ENCODE results near the gene AADACL4. TPM values are rescaled to one million over a fixed set of nuclear protein-coding genes. Genes with fewer than 3 reads are reported as not detected.

AADACL4 gene
- total and polyA plus RNA-seq, 10 of the 15 experiments (the other 5 are each of a cell fraction or from before 2014, with no cell fraction given) = not detected

GRCh38 chr1:12715896-12716437 is 72.1 kb downstream of the AADACL4 start, which contains the start of gene AADACL3:
Gene AADACL3 (plus strand): TSS chr1:12716110. CDS start chr1:12716177, 67 bp downstream.
- ChIA-PET SMC1A (ENCODE audit: uncharacterized antibody, unreplicated experiment) (no interaction called here), RAD21 (ENCODE audit: unreplicated experiment) (no interaction called here), POLR2A (no interaction called here), CTCF (no interaction called here)
- Histone ChIP-seq H2AFZ (ENCODE audit: control insufficient read depth, low read depth, low read length) (no peak within 1 kb of the TSS), H3K9ac (ENCODE audit: control insufficient read depth, insufficient read depth, low read length) (no peak within 1 kb of the TSS), H3K27ac (ENCODE audit: control insufficient read depth, insufficient read depth) (no peak within 1 kb of the TSS), H4K20me1 (ENCODE audit: control insufficient read depth, insufficient read depth) (no peaks in the 10 kb centered on the region), H3K4me2 (ENCODE audit: control insufficient read depth, insufficient read depth) (no peak within 1 kb of the TSS), H3K36me3 (ENCODE audit: control insufficient read depth in 2 of 2, insufficient read depth in 2 of 2, low read length in 1 of 2) (no peaks in the 10 kb centered on the region), H3K4me3 (no peak within 1 kb of the TSS), H3K79me2 (ENCODE audit: control insufficient read depth, insufficient read depth, low read length) (no peaks in the 10 kb centered on the region), H3K9me3 (replicated peaks; ENCODE audit: control insufficient read depth, insufficient read depth, low read length) (no peaks in the 10 kb centered on the region), H3K27me3 (replicated peaks in 1 of 2; ENCODE audit: control insufficient read depth in 2 of 2, insufficient read depth in 2 of 2, low read length in 1 of 2) (no peaks in the 10 kb centered on the region), H3K4me1 (ENCODE audit: control insufficient read depth, insufficient read depth, low read length) (no peaks in the 10 kb centered on the region)
- in situ Hi-C loops (cut with MboI) = no loop called here
- intact Hi-C loops (cut with micrococcal nuclease; ENCODE audit: unreplicated experiment) = no loop called here
- ATAC-seq = no peak
- 43% methylated on average over 8 of the region's 8 CpGs for WGBS (ENCODE audit: insufficient coverage, insufficient replicate concordance, low lambda C conversion rate, missing lambda C conversion rate)
- BruUV-seq (replicated peaks) = no TSS peak
- FAIRE-seq = no peak
- DNase-seq (ENCODE audit: low read depth, low spot score) = no peak
- TF ChIP-seq CBX5 (IDR thresholded peaks at IDR 0.05; ENCODE audit: low read depth) = no peak

Small RNA genes within 50 kb of the gene (small RNA-seq; reads per million reads assigned to genes)
- gene AC244670.1 = not detected

Other genes with a start within 250 kb of the AADACL4 start
Only the 7 nearest of the 9 such genes appear.
- 0.65 and 1.3 TPM in 2 replicates for gene DHRS3, start 25.9 kb upstream of the AADACL4 start, total RNA-seq (2014; rRNA removed)
- 0.55 and 0.76 TPM in 2 replicates for gene DHRS3, start 25.9 kb upstream of the AADACL4 start, total RNA-seq (2014; rRNA removed; fragmentation: Illumina TruSeq; extraction: Trizol)
- gene DHRS3, start 25.9 kb upstream of the AADACL4 start, total RNA-seq (2021) = 1.4 and 1.8 TPM in 2 replicates
- gene DHRS3, start 25.9 kb upstream of the AADACL4 start, polyA plus RNA-seq (2011; rRNA removed) = 21.0 and 29.7 TPM in 2 replicates
- 0.27 and 0.73 TPM in 2 replicates for gene DHRS3, start 25.9 kb upstream of the AADACL4 start, polyA plus RNA-seq (2014; fragmentation: Illumina TruSeq; extraction: Trizol)
- gene DHRS3, start 25.9 kb upstream of the AADACL4 start, polyA plus RNA-seq (2014; fragmentation: Nextera tagmentation; extraction: Ambion mirVana) = under 1 TPM; 0.23 to 0.33 TPM
- 1.3 and 1.5 TPM in 2 replicates for gene DHRS3, start 25.9 kb upstream of the AADACL4 start, polyA plus RNA-seq (2014; rRNA removed)
- gene DHRS3, start 25.9 kb upstream of the AADACL4 start, polyA plus RNA-seq (2016; fragmentation: Nextera tagmentation; extraction: Ambion mirVana) = 1 to 10 TPM; 1.0 to 1.8 TPM
- not detected in 2 replicates for gene AADACL3, start 72.0 kb downstream of the AADACL4 start, total RNA-seq (2014; rRNA removed)
- gene AADACL3, start 72.0 kb downstream of the AADACL4 start, total RNA-seq (2014; rRNA removed; fragmentation: Illumina TruSeq; extraction: Trizol) = not detected in 2 replicates
- gene AADACL3, start 72.0 kb downstream of the AADACL4 start, total RNA-seq (2021) = not detected in 2 replicates
- not detected in 2 replicates for gene AADACL3, start 72.0 kb downstream of the AADACL4 start, polyA plus RNA-seq (2011; rRNA removed)
- not detected in 2 replicates for gene AADACL3, start 72.0 kb downstream of the AADACL4 start, polyA plus RNA-seq (2014; fragmentation: Illumina TruSeq; extraction: Trizol)
- not detected for gene AADACL3, start 72.0 kb downstream of the AADACL4 start, polyA plus RNA-seq (2014; fragmentation: Nextera tagmentation; extraction: Ambion mirVana)
- gene AADACL3, start 72.0 kb downstream of the AADACL4 start, polyA plus RNA-seq (2014; rRNA removed) = not detected in 2 replicates
- not detected for gene AADACL3, start 72.0 kb downstream of the AADACL4 start, polyA plus RNA-seq (2016; fragmentation: Nextera tagmentation; extraction: Ambion mirVana)
- gene CFAP107, start 102.1 kb downstream of the AADACL4 start, total RNA-seq (2014; rRNA removed) = not detected in 2 replicates
- not detected in 2 replicates for gene CFAP107, start 102.1 kb downstream of the AADACL4 start, total RNA-seq (2014; rRNA removed; fragmentation: Illumina TruSeq; extraction: Trizol)
- gene CFAP107, start 102.1 kb downstream of the AADACL4 start, total RNA-seq (2021) = not detected in 2 replicates
- not detected in 2 replicates for gene CFAP107, start 102.1 kb downstream of the AADACL4 start, polyA plus RNA-seq (2011; rRNA removed)
- not detected in 2 replicates for gene CFAP107, start 102.1 kb downstream of the AADACL4 start, polyA plus RNA-seq (2014; fragmentation: Illumina TruSeq; extraction: Trizol)
- gene CFAP107, start 102.1 kb downstream of the AADACL4 start, polyA plus RNA-seq (2014; fragmentation: Nextera tagmentation; extraction: Ambion mirVana) = not detected
- gene CFAP107, start 102.1 kb downstream of the AADACL4 start, polyA plus RNA-seq (2014; rRNA removed) = not detected in 2 replicates
- gene CFAP107, start 102.1 kb downstream of the AADACL4 start, polyA plus RNA-seq (2016; fragmentation: Nextera tagmentation; extraction: Ambion mirVana) = not detected
- not detected in 2 replicates for gene PRAMEF12, start 129.7 kb downstream of the AADACL4 start, total RNA-seq (2014; rRNA removed)
- gene PRAMEF12, start 129.7 kb downstream of the AADACL4 start, total RNA-seq (2014; rRNA removed; fragmentation: Illumina TruSeq; extraction: Trizol) = not detected in 2 replicates
- not detected in 2 replicates for gene PRAMEF12, start 129.7 kb downstream of the AADACL4 start, total RNA-seq (2021)
- not detected in 2 replicates for gene PRAMEF12, start 129.7 kb downstream of the AADACL4 start, polyA plus RNA-seq (2011; rRNA removed)
- not detected in 2 replicates for gene PRAMEF12, start 129.7 kb downstream of the AADACL4 start, polyA plus RNA-seq (2014; fragmentation: Illumina TruSeq; extraction: Trizol)
- not detected for gene PRAMEF12, start 129.7 kb downstream of the AADACL4 start, polyA plus RNA-seq (2014; fragmentation: Nextera tagmentation; extraction: Ambion mirVana)
- gene PRAMEF12, start 129.7 kb downstream of the AADACL4 start, polyA plus RNA-seq (2014; rRNA removed) = not detected in 2 replicates
- not detected for gene PRAMEF12, start 129.7 kb downstream of the AADACL4 start, polyA plus RNA-seq (2016; fragmentation: Nextera tagmentation; extraction: Ambion mirVana)
- gene PRAMEF1, start 147.3 kb downstream of the AADACL4 start, total RNA-seq (2014; rRNA removed) = not detected in 2 replicates
- gene PRAMEF1, start 147.3 kb downstream of the AADACL4 start, total RNA-seq (2014; rRNA removed; fragmentation: Illumina TruSeq; extraction: Trizol) = not detected in 2 replicates
- gene PRAMEF1, start 147.3 kb downstream of the AADACL4 start, total RNA-seq (2021) = not detected in 2 replicates
- not detected in 2 replicates for gene PRAMEF1, start 147.3 kb downstream of the AADACL4 start, polyA plus RNA-seq (2011; rRNA removed)
- gene PRAMEF1, start 147.3 kb downstream of the AADACL4 start, polyA plus RNA-seq (2014; fragmentation: Illumina TruSeq; extraction: Trizol) = not detected in 2 replicates
- not detected for gene PRAMEF1, start 147.3 kb downstream of the AADACL4 start, polyA plus RNA-seq (2014; fragmentation: Nextera tagmentation; extraction: Ambion mirVana)
- not detected in 2 replicates for gene PRAMEF1, start 147.3 kb downstream of the AADACL4 start, polyA plus RNA-seq (2014; rRNA removed)
- gene PRAMEF1, start 147.3 kb downstream of the AADACL4 start, polyA plus RNA-seq (2016; fragmentation: Nextera tagmentation; extraction: Ambion mirVana) = not detected
- not detected in 2 replicates for gene PRAMEF11, start 187.3 kb downstream of the AADACL4 start, total RNA-seq (2014; rRNA removed)
- gene PRAMEF11, start 187.3 kb downstream of the AADACL4 start, total RNA-seq (2014; rRNA removed; fragmentation: Illumina TruSeq; extraction: Trizol) = not detected in 2 replicates
- not detected in 2 replicates for gene PRAMEF11, start 187.3 kb downstream of the AADACL4 start, total RNA-seq (2021)
- gene PRAMEF11, start 187.3 kb downstream of the AADACL4 start, polyA plus RNA-seq (2011; rRNA removed) = not detected in 2 replicates
- gene PRAMEF11, start 187.3 kb downstream of the AADACL4 start, polyA plus RNA-seq (2014; fragmentation: Illumina TruSeq; extraction: Trizol) = not detected in 2 replicates
- not detected for gene PRAMEF11, start 187.3 kb downstream of the AADACL4 start, polyA plus RNA-seq (2014; fragmentation: Nextera tagmentation; extraction: Ambion mirVana)
- not detected in 2 replicates for gene PRAMEF11, start 187.3 kb downstream of the AADACL4 start, polyA plus RNA-seq (2014; rRNA removed)
- not detected for gene PRAMEF11, start 187.3 kb downstream of the AADACL4 start, polyA plus RNA-seq (2016; fragmentation: Nextera tagmentation; extraction: Ambion mirVana)
- not detected in 2 replicates for gene HNRNPCL1, start 204.6 kb downstream of the AADACL4 start, total RNA-seq (2014; rRNA removed)
- not detected in 2 replicates for gene HNRNPCL1, start 204.6 kb downstream of the AADACL4 start, total RNA-seq (2014; rRNA removed; fragmentation: Illumina TruSeq; extraction: Trizol)
- not detected in 2 replicates for gene HNRNPCL1, start 204.6 kb downstream of the AADACL4 start, total RNA-seq (2021)
- gene HNRNPCL1, start 204.6 kb downstream of the AADACL4 start, polyA plus RNA-seq (2011; rRNA removed) = not detected in 2 replicates
- gene HNRNPCL1, start 204.6 kb downstream of the AADACL4 start, polyA plus RNA-seq (2014; fragmentation: Illumina TruSeq; extraction: Trizol) = not detected in 2 replicates
- not detected for gene HNRNPCL1, start 204.6 kb downstream of the AADACL4 start, polyA plus RNA-seq (2014; fragmentation: Nextera tagmentation; extraction: Ambion mirVana)
- not detected in 2 replicates for gene HNRNPCL1, start 204.6 kb downstream of the AADACL4 start, polyA plus RNA-seq (2014; rRNA removed)
- gene HNRNPCL1, start 204.6 kb downstream of the AADACL4 start, polyA plus RNA-seq (2016; fragmentation: Nextera tagmentation; extraction: Ambion mirVana) = not detected

All from GM12878 (cell line).